Right lobe of liver (tissue), 4 donors: ENCODE results near the gene DEDD2.

Experiments
- POLR2A ChIP-seq: fragments of 450-650 bp; IDR thresholded peaks from one replicate; pipeline ENCODE4 v1.6.1; 2017; ENCODE audit warnings: antibody characterized with exemption, mild to moderate bottlenecking
- TF ChIP-seq, protein P1 (sequence below), 4 donors: fragments of 200-600 bp in 3 of 4; fragments of 450-650 bp in 1 of 4; IDR thresholded peaks; one replicate each; pipeline versions ENCODE4 v1.5.1 to v1.8.0; 2016 to 2022; ENCODE audit warnings: antibody characterized with exemption in 4 of 4, mild to moderate bottlenecking in 2 of 4
- donor health status: DM: no; HTN: no; CAD: no.
- donor health status: DM: no; HTN: no; CAD: no.
- donor health status: DM: no; HTN: yes; CAD: no.

DNA sequence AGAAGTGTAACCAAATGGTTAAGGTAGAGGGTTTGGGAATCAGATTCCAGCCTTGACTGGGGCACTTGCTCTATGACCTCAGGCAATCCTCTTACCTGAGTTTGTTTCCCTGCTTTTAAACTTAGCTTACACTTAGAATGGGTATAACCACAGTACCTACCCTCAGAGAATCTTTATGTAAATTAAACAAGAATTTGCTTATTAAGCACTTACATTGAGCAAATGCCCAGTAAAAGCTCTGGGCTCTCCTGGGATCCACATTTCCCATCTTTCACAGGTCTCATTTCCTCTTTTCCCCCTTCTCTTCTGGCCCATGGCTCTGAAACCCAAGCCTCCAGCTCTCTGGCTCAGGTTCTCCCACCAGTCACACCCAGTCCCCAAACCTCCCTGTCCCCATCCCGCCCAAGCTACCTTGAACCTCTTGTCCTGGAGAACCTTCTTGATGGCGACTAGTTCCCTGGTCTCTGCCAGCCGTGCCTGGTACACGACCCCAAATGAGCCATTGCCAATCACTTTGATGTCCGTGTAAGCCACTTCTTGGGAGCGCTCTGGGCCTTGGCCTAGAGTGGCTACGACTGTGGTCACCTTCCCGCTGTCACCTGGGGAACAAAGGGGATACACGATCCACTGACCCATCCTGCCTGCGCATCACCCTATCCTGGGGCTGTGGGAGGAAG, 22.2 kb upstream of the DEDD2 start:
- TF ChIP-seq, protein P1, sequence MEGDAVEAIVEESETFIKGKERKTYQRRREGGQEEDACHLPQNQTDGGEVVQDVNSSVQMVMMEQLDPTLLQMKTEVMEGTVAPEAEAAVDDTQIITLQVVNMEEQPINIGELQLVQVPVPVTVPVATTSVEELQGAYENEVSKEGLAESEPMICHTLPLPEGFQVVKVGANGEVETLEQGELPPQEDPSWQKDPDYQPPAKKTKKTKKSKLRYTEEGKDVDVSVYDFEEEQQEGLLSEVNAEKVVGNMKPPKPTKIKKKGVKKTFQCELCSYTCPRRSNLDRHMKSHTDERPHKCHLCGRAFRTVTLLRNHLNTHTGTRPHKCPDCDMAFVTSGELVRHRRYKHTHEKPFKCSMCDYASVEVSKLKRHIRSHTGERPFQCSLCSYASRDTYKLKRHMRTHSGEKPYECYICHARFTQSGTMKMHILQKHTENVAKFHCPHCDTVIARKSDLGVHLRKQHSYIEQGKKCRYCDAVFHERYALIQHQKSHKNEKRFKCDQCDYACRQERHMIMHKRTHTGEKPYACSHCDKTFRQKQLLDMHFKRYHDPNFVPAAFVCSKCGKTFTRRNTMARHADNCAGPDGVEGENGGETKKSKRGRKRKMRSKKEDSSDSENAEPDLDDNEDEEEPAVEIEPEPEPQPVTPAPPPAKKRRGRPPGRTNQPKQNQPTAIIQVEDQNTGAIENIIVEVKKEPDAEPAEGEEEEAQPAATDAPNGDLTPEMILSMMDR (IDR thresholded peaks at IDR 0.05): no peak
- no peak for TF ChIP-seq POLR2A
